Prostate gland (tissue), 2 donors: ENCODE measurements around the gene MYH9.

ENCODE experiments used
- CTCF ChIP-seq, 4 experiments: fragments of 200-600 bp in 2 of 4; fragments of 450-650 bp in 2 of 4; sonication (generic) in 2 of 4; IDR thresholded peaks; 1 replicate in 3 of 4; 2 replicates in 1 of 4; pipeline ENCODE4 v1.5.1; 2016 to 2019; ENCODE audit warnings: antibody characterized with exemption in 4 of 4, mild to moderate bottlenecking in 2 of 4, moderate library complexity in 2 of 4
- POLR2A ChIP-seq: fragments of 450-650 bp; IDR thresholded peaks from one replicate; pipeline ENCODE4 v1.6.1; 2016; ENCODE audit warnings: antibody characterized with exemption, mild to moderate bottlenecking
- POLR2AphosphoS5 ChIP-seq: sonication (generic); formaldehyde crosslinking; IDR thresholded peaks from one replicate; pipeline ENCODE4 v1.6.1; 2017; ENCODE audit warnings: antibody characterized with exemption

- TF ChIP-seq CTCF (IDR thresholded peaks at IDR 0.05) = peak in 1 of 4 experiments; percentile 7
- no peak for TF ChIP-seq POLR2AphosphoS5
- TF ChIP-seq POLR2A = no peak
Observed at GRCh38 chr22:36368359-36368983, 19.3 kb downstream of the MYH9 start.
